Activated CD8-positive, alpha-beta T cell treated with anti-CD3 and anti-CD28 coated beads for 36 hours (primary cell): ENCODE data around the gene SMO. TPM values are rescaled to one million over a fixed set of nuclear protein-coding genes. Genes with fewer than 3 reads are reported as not detected.

Experiments used
- ATAC-seq: fragments of 200-7000 bp; cut with Tn5 transposase; one replicate; pipeline ENCODE4 v1.10.0; 2021; ENCODE audit warnings: mild to moderate bottlenecking, moderate library complexity
- CTCF ChIA-PET: fragments of 350-600 bp; sonication (Branson Sonifier 250); formaldehyde crosslinking; loops from one replicate; lab custom pipeline; 2021; ENCODE audit warnings: antibody characterized with exemption; lab: Charles Lee
- POLR2A ChIA-PET: fragments of 350-600 bp; sonication (Branson Sonifier 250); formaldehyde crosslinking; loops from one replicate; lab custom pipeline; 2021; ENCODE audit warnings: antibody characterized with exemption; lab: Charles Lee
- DNase-seq: peaks from one replicate; pipeline ENCODE4 v3.0.0-alpha.2; 2020
- H3K27ac Mint-ChIP-seq: one replicate; pipeline ENCODE4 v1.8.0; 2021; ENCODE audit warnings: mild to moderate bottlenecking, mixed read lengths
- H3K27me3 Mint-ChIP-seq: one replicate; pipeline ENCODE4 v1.8.0; 2021; ENCODE audit warnings: mixed read lengths
- H3K36me3 Mint-ChIP-seq: one replicate; pipeline ENCODE4 v1.8.0; 2021; ENCODE audit warnings: low read depth, mixed read lengths
- H3K4me1 Mint-ChIP-seq: one replicate; pipeline ENCODE4 v1.8.0; 2021; ENCODE audit warnings: low read depth, mixed read lengths
- H3K4me3 Mint-ChIP-seq: one replicate; pipeline ENCODE4 v1.8.0; 2021; ENCODE audit warnings: mild to moderate bottlenecking, moderate library complexity, mixed read lengths
- H3K9me3 Mint-ChIP-seq: one replicate; pipeline ENCODE4 v1.8.0; 2021; ENCODE audit warnings: mixed read lengths
- intact Hi-C: fragments of 100-400 bp; cut with micrococcal nuclease; formaldehyde crosslinking; loops from one replicate; pipeline ENCODE4 v1.10.0; 2022
- total RNA-seq, 2 experiments: library from RNA; stranded (reverse); gene quantifications; one replicate each; pipeline ENCODE4 v1.2.3, GENCODE V29; 2021
- TF ChIP-seq, protein P1 (sequence below): fragments of 200-600 bp; IDR thresholded peaks from one replicate; pipeline ENCODE4 v1.8.0; 2022; ENCODE audit warnings: antibody characterized with exemption, mild to moderate bottlenecking

Gene SMO
- total RNA-seq, 2 experiments from 2014 or later, result 0.81 to 1.7 TPM

- TF ChIP-seq, protein P1, sequence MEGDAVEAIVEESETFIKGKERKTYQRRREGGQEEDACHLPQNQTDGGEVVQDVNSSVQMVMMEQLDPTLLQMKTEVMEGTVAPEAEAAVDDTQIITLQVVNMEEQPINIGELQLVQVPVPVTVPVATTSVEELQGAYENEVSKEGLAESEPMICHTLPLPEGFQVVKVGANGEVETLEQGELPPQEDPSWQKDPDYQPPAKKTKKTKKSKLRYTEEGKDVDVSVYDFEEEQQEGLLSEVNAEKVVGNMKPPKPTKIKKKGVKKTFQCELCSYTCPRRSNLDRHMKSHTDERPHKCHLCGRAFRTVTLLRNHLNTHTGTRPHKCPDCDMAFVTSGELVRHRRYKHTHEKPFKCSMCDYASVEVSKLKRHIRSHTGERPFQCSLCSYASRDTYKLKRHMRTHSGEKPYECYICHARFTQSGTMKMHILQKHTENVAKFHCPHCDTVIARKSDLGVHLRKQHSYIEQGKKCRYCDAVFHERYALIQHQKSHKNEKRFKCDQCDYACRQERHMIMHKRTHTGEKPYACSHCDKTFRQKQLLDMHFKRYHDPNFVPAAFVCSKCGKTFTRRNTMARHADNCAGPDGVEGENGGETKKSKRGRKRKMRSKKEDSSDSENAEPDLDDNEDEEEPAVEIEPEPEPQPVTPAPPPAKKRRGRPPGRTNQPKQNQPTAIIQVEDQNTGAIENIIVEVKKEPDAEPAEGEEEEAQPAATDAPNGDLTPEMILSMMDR, result no peak
- no peak overlapping the region for H3K27ac Mint-ChIP-seq
- H3K9me3 Mint-ChIP-seq, result no peaks in the 10 kb centered on the region
- no peaks in the 10 kb centered on the region for H3K27me3 Mint-ChIP-seq
- ChIA-PET CTCF (interaction anchor here (0.9 to 2.4 kb wide), 3 partner anchors 14 to 38 kb away, joined by 4 to 11 read pairs (median 10); no protein-coding TSS in a partner anchor), POLR2A (interaction anchor here (0.6 to 0.7 kb wide), 2 partner anchors 33 to 862 kb away, joined by 3 read pairs; no protein-coding TSS in a partner anchor)
- ATAC-seq (no peak), DNase-seq (no peak)
- peaks cover 2% of the 10 kb centered on the region for H3K36me3 Mint-ChIP-seq
- peaks cover 16% of the 10 kb centered on the region for H3K4me1 Mint-ChIP-seq
- intact Hi-C loops, result no loop called here
- no peak overlapping the region for H3K4me3 Mint-ChIP-seq
Measured at GRCh38 chr7:129256221-129256620, 67.8 kb downstream of the SMO start.

GRCh38 chr7:129257168-129257567 lies 68.7 kb downstream of the SMO start:
- intact Hi-C loops, result no loop called here
- H3K36me3 Mint-ChIP-seq, result peaks cover 2% of the 10 kb centered on the region
- POLR2A ChIA-PET, result no interaction called here
- CTCF ChIA-PET, result interaction anchor here (0.9 to 2.4 kb wide), 3 partner anchors 13 to 39 kb away, joined by 4 to 11 read pairs (median 10); no protein-coding TSS in a partner anchor
- no peak overlapping the region for H3K27ac Mint-ChIP-seq
- H3K4me1 Mint-ChIP-seq, result peaks cover 16% of the 10 kb centered on the region
- H3K27me3 Mint-ChIP-seq, result no peaks in the 10 kb centered on the region
- TF ChIP-seq, protein P1, result no peak
- ATAC-seq (no peak), DNase-seq (no peak)
- H3K4me3 Mint-ChIP-seq, result no peak overlapping the region
- no peaks in the 10 kb centered on the region for H3K9me3 Mint-ChIP-seq

GRCh38 chr7:129258649-129259389 lies 70.4 kb downstream of the SMO start:
- ChIA-PET CTCF (interaction anchor here (0.9 to 8.1 kb wide), 7 partner anchors 9 to 48 kb away, joined by 3 to 60 read pairs (median 4); no protein-coding TSS in a partner anchor), POLR2A (interaction anchor here (1.0 to 2.0 kb wide), 3 partner anchors 34 to 227 kb away, joined by 3 to 6 read pairs (median 3); partner anchors contain the start of gene AHCYL2)
- H3K27ac Mint-ChIP-seq, result peak overlapping the region; percentile 39
- no peaks in the 10 kb centered on the region for H3K9me3 Mint-ChIP-seq
- H3K36me3 Mint-ChIP-seq, result peaks cover 2% of the 10 kb centered on the region
- intact Hi-C loops, result no loop called here
- H3K27me3 Mint-ChIP-seq, result no peaks in the 10 kb centered on the region
- peaks cover 16% of the 10 kb centered on the region for H3K4me1 Mint-ChIP-seq
- ATAC-seq (no peak), DNase-seq (no peak)
- TF ChIP-seq, protein P1, result no peak
- no peak overlapping the region for H3K4me3 Mint-ChIP-seq

- CTCF ChIA-PET, result interaction anchor here (0.8 to 8.1 kb wide), 4 partner anchors 9 to 44 kb away, joined by 3 to 60 read pairs (median 27); no protein-coding TSS in a partner anchor
- intact Hi-C loops, result no loop called here
- H3K9me3 Mint-ChIP-seq, result no peaks in the 10 kb centered on the region
- H3K27ac Mint-ChIP-seq, result peak overlapping the region; percentile 31
- peaks cover 16% of the 10 kb centered on the region for H3K4me1 Mint-ChIP-seq
- no peaks in the 10 kb centered on the region for H3K27me3 Mint-ChIP-seq
- H3K4me3 Mint-ChIP-seq, result no peak overlapping the region
- peaks cover 2% of the 10 kb centered on the region for H3K36me3 Mint-ChIP-seq
- POLR2A ChIA-PET, result interaction anchor here (1.1 to 1.6 kb wide), 2 partner anchors 37 to 172 kb away, joined by 3 read pairs; partner anchors contain the start of genes AHCYL2 and STRIP2
- peak; percentile 21 for ATAC-seq
- DNase-seq, result peak; percentile 32
- TF ChIP-seq, protein P1, result no peak
Measured at GRCh38 chr7:129262324-129262723, 73.9 kb downstream of the SMO start.

Other genes with a start within 250 kb of the SMO start
- 10 to 100 TPM; 58.4 to 59.3 TPM for gene TNPO3, start 133.5 kb upstream of the SMO start, total RNA-seq
- gene TSPAN33, start 43.9 kb upstream of the SMO start, total RNA-seq, result 10 to 100 TPM in 1 of 2 experiments, 1 to 10 TPM in 1; 9.3 to 11.0 TPM
- 1 to 10 TPM; 8.1 to 9.6 TPM for gene AHCYL2, start 36.4 kb downstream of the SMO start, total RNA-seq
- gene STRIP2, start 245.8 kb downstream of the SMO start, total RNA-seq, result 10 to 100 TPM; 12.2 to 13.1 TPM